DOHH2 (cell line): ENCODE results near the gene PSMB2.

Experiments
- H3F3A ChIP-seq: fragments of 200-600 bp; sonication (generic), shearing (Covaris generic); 2 replicates; pipeline ENCODE4 v1.6.0; 2016; ENCODE audit warnings: antibody characterized with exemption, mild to moderate bottlenecking; ENCODE audit not compliant: control insufficient read depth, insufficient read depth
- H3K27ac ChIP-seq: fragments of 200-600 bp; sonication (generic); 2 replicates; pipeline ENCODE4 v1.5.1; 2014; ENCODE audit warnings: low read depth, mild to moderate bottlenecking, low read length, moderate library complexity
- H3K27me3 ChIP-seq: fragments of 200-600 bp; sonication (generic); 2 replicates; pipeline ENCODE4 v1.6.1; 2014; ENCODE audit warnings: mild to moderate bottlenecking, low read length, mixed read lengths; ENCODE audit not compliant: control insufficient read depth
- H3K36me3 ChIP-seq: fragments of 200-600 bp; sonication (generic); 2 replicates; pipeline ENCODE4 v1.6.1; 2014; ENCODE audit warnings: mild to moderate bottlenecking, low read length, moderate library complexity, mixed read lengths; ENCODE audit not compliant: control insufficient read depth
- H3K4me1 ChIP-seq: fragments of 200-600 bp; sonication (generic); 2 replicates; pipeline ENCODE4 v1.6.1; 2014; ENCODE audit warnings: mild to moderate bottlenecking, low read length, mixed read lengths; ENCODE audit not compliant: control insufficient read depth
- H3K4me2 ChIP-seq: fragments of 200-600 bp; sonication (generic); 2 replicates; pipeline ENCODE4 v1.6.0; 2014; ENCODE audit warnings: mild to moderate bottlenecking, low read length, moderate library complexity
- H3K4me3 ChIP-seq: fragments of 200-600 bp; sonication (generic); 2 replicates; pipeline ENCODE4 v1.5.1; 2014; ENCODE audit warnings: mild to moderate bottlenecking, low read length, mixed read lengths
- H3K79me2 ChIP-seq: fragments of 200-600 bp; sonication (generic); 2 replicates; pipeline ENCODE4 v1.6.1; 2014; ENCODE audit warnings: mild to moderate bottlenecking, low read length, mixed read lengths; ENCODE audit not compliant: control insufficient read depth
- H3K9me2 ChIP-seq: fragments of 200-600 bp; sonication (generic); replicated peaks from 2 replicates; pipeline ENCODE4 v1.6.1; 2014; ENCODE audit warnings: mild to moderate bottlenecking, low read length, mixed read lengths; ENCODE audit not compliant: control insufficient read depth
- H3K9me3 ChIP-seq: fragments of 200-600 bp; sonication (generic); 2 replicates; pipeline ENCODE4 v1.6.1; 2014; ENCODE audit warnings: antibody characterized with exemption, low read length, mixed read lengths; ENCODE audit not compliant: control insufficient read depth, insufficient read depth
- H4K20me1 ChIP-seq: fragments of 200-600 bp; sonication (generic); 2 replicates; pipeline ENCODE4 v1.6.0; 2014; ENCODE audit warnings: low read depth, mild to moderate bottlenecking, antibody characterized with exemption, low read length, moderate library complexity; ENCODE audit not compliant: control insufficient read depth, insufficient read depth
- CTCF ChIP-seq: fragments of 200-600 bp; sonication (generic); IDR thresholded peaks from one replicate; pipeline ENCODE4 v1.5.1; 2014; ENCODE audit warnings: antibody characterized with exemption, mild to moderate bottlenecking, low read depth, low read length; ENCODE audit not compliant: poor library complexity, severe bottlenecking
- EZH2phosphoT487 ChIP-seq: fragments of 200-600 bp; sonication (generic); IDR thresholded peaks from 2 replicates; pipeline ENCODE4 v1.6.1; 2017; ENCODE audit warnings: borderline replicate concordance, mild to moderate bottlenecking, antibody characterized with exemption, low read length, moderate library complexity, mixed read lengths

Gene PSMB2

GRCh38 chr1:35631396-35631795 lies 9.9 kb downstream of the PSMB2 start:
- Histone ChIP-seq H3K79me2 (peaks cover 59% of the 10 kb centered on the region), H3K27ac (no peak overlapping the region), H3K4me3 (no peak overlapping the region), H3K9me3 (no peaks in the 10 kb centered on the region), H4K20me1 (peaks cover 4% of the 10 kb centered on the region), H3K27me3 (no peaks in the 10 kb centered on the region), H3K9me2 (no peaks in the 10 kb centered on the region), H3K36me3 (peaks cover 82% of the 10 kb centered on the region), H3F3A (no peaks in the 10 kb centered on the region; the same call in none of the 2 replicates), H3K4me2 (no peak overlapping the region), H3K4me1 (no peaks in the 10 kb centered on the region)
- TF ChIP-seq CTCF (no peak), EZH2phosphoT487 (no peak)

- peaks cover 68% of the 10 kb centered on the region for H3K36me3 ChIP-seq
- no peaks in the 10 kb centered on the region for H4K20me1 ChIP-seq
- H3K4me1 ChIP-seq, result no peaks in the 10 kb centered on the region
- H3F3A ChIP-seq, result no peaks in the 10 kb centered on the region; the same call in 1 of the 2 replicates
- peaks cover 48% of the 10 kb centered on the region for H3K79me2 ChIP-seq
- H3K27me3 ChIP-seq, result no peaks in the 10 kb centered on the region
- H3K4me2 ChIP-seq, result no peak overlapping the region
- H3K9me2 ChIP-seq, result no peaks in the 10 kb centered on the region
- no peak overlapping the region for H3K27ac ChIP-seq
- H3K9me3 ChIP-seq, result no peaks in the 10 kb centered on the region
- no peak for TF ChIP-seq CTCF
- TF ChIP-seq EZH2phosphoT487, result no peak
- H3K4me3 ChIP-seq, result no peak overlapping the region
Measured at GRCh38 chr1:35629051-35629450, 12.3 kb downstream of the PSMB2 start.

- peaks cover 63% of the 10 kb centered on the region for H3K36me3 ChIP-seq
- H3F3A ChIP-seq, result no peaks in the 10 kb centered on the region
- H3K79me2 ChIP-seq, result peaks cover 54% of the 10 kb centered on the region
- H4K20me1 ChIP-seq, result peaks cover 4% of the 10 kb centered on the region; the same call in 1 of the 2 replicates
- no peak overlapping the region for H3K4me3 ChIP-seq
- no peaks in the 10 kb centered on the region for H3K27me3 ChIP-seq
- no peak for TF ChIP-seq CTCF
- no peak for TF ChIP-seq EZH2phosphoT487
- no peaks in the 10 kb centered on the region for H3K4me1 ChIP-seq
- H3K9me2 ChIP-seq, result no peaks in the 10 kb centered on the region
- no peaks in the 10 kb centered on the region for H3K9me3 ChIP-seq
- no peak overlapping the region for H3K27ac ChIP-seq
- no peak overlapping the region for H3K4me2 ChIP-seq
Measured at GRCh38 chr1:35623832-35624231, 17.5 kb downstream of the PSMB2 start.
